Measurements from ENCODE around the gene GUCA2B. TPM values are rescaled to one million over a fixed set of nuclear protein-coding genes. Genes with fewer than 3 reads are reported as not detected.

The GUCA2B gene
- total RNA-seq, 1 donor from 2014 or later = not detected

GRCh38 chr1:42178249-42178648 lies 25.0 kb downstream of the GUCA2B start:
- DNase-seq (ENCODE audit: low spot score) = no peak

GRCh38 chr1:42179275-42179674 lies 26.1 kb downstream of the GUCA2B start:
- DNase-seq (ENCODE audit: low spot score) = no peak
- intact Hi-C loops (cut with DNase I) = loop anchor here (10.0 kb wide), 1 partner anchor 604 kb away; no protein-coding TSS in a partner anchor

More at GRCh38 chr1:42178249-42178648, 25.0 kb downstream of the GUCA2B start:
- intact Hi-C loops (cut with DNase I) = loop anchor here (10.0 kb wide), 1 partner anchor 603 kb away; no protein-coding TSS in a partner anchor

GRCh38 chr1:42179900-42180329 lies 26.7 kb downstream of the GUCA2B start:
- DNase-seq (ENCODE audit: low spot score) = no peak
- intact Hi-C loops (cut with DNase I) = loop anchor here (10.0 kb wide), 1 partner anchor 605 kb away; no protein-coding TSS in a partner anchor

GRCh38 chr1:42181687-42182086 lies 28.5 kb downstream of the GUCA2B start:
- intact Hi-C loops (cut with DNase I) = no loop called here
- DNase-seq (ENCODE audit: low spot score) = no peak

GRCh38 chr1:42183210-42183956 lies 30.2 kb downstream of the GUCA2B start:
- no peak for DNase-seq (ENCODE audit: low spot score)
- intact Hi-C loops (cut with DNase I) = no loop called here

- intact Hi-C loops (cut with DNase I) = no loop called here
- DNase-seq (ENCODE audit: low spot score) = no peak
Observed at GRCh38 chr1:42183957-42184268, 30.7 kb downstream of the GUCA2B start.

- no peak for DNase-seq (ENCODE audit: low spot score)
- intact Hi-C loops (cut with DNase I) = no loop called here
Observed at GRCh38 chr1:42184616-42185015, 31.4 kb downstream of the GUCA2B start.

GRCh38 chr1:42186152-42186551 lies 32.9 kb downstream of the GUCA2B start:
- no peak for DNase-seq (ENCODE audit: low spot score)
- intact Hi-C loops (cut with DNase I) = no loop called here

- no peak for DNase-seq (ENCODE audit: low spot score)
- intact Hi-C loops (cut with DNase I) = no loop called here
Observed at GRCh38 chr1:42189931-42190853, 37.0 kb downstream of the GUCA2B start.

GRCh38 chr1:42191319-42191718 lies 38.1 kb downstream of the GUCA2B start:
- DNase-seq (ENCODE audit: low spot score) = no peak
- intact Hi-C loops (cut with DNase I) = no loop called here

GRCh38 chr1:42192106-42192505 lies 38.9 kb downstream of the GUCA2B start:
- intact Hi-C loops (cut with DNase I) = no loop called here
- no peak for DNase-seq (ENCODE audit: low spot score)

GRCh38 chr1:42195841-42196240 lies 42.6 kb downstream of the GUCA2B start:
- intact Hi-C loops (cut with DNase I) = no loop called here

GRCh38 chr1:42198251-42198650 lies 45.0 kb downstream of the GUCA2B start:
- DNase-seq (ENCODE audit: low spot score) = no peak
- intact Hi-C loops (cut with DNase I) = no loop called here

More at GRCh38 chr1:42195841-42196240, 42.6 kb downstream of the GUCA2B start:
- no peak for DNase-seq (ENCODE audit: low spot score)

- DNase-seq (ENCODE audit: low spot score) = no peak
- intact Hi-C loops (cut with DNase I) = no loop called here
Observed at GRCh38 chr1:42201986-42202385, 48.8 kb downstream of the GUCA2B start.

Other genes with a start within 250 kb of the GUCA2B start
- 3.7 TPM for gene HIVEP3, start 234.5 kb upstream of the GUCA2B start, total RNA-seq
- not detected for gene GUCA2A, start 11.3 kb downstream of the GUCA2B start, total RNA-seq
- gene FOXJ3, start 181.8 kb downstream of the GUCA2B start, total RNA-seq = 46.2 TPM
- 7.6 TPM for gene RIMKLA, start 227.4 kb downstream of the GUCA2B start, total RNA-seq